ENCODE data around the gene FGFBP1. TPM values are rescaled to one million over a fixed set of nuclear protein-coding genes. Genes with fewer than 3 reads are reported as not detected.

Gene FGFBP1
- total RNA-seq, 1 donor from 2014 or later, result 0.96 TPM

GRCh38 chr4:15888515-15888914 is 50.0 kb downstream of the FGFBP1 start:
- H3K9me3 Mint-ChIP-seq, result no peaks in the 10 kb centered on the region
- no peak overlapping the region for H3K27ac Mint-ChIP-seq
- H3K4me3 Mint-ChIP-seq, result no peak overlapping the region
- H3K27me3 Mint-ChIP-seq (ENCODE audit: low read depth), result no peaks in the 10 kb centered on the region
- H3K36me3 Mint-ChIP-seq, result no peaks in the 10 kb centered on the region
- H3K4me1 Mint-ChIP-seq, result no peaks in the 10 kb centered on the region
- TF ChIP-seq, protein P1, sequence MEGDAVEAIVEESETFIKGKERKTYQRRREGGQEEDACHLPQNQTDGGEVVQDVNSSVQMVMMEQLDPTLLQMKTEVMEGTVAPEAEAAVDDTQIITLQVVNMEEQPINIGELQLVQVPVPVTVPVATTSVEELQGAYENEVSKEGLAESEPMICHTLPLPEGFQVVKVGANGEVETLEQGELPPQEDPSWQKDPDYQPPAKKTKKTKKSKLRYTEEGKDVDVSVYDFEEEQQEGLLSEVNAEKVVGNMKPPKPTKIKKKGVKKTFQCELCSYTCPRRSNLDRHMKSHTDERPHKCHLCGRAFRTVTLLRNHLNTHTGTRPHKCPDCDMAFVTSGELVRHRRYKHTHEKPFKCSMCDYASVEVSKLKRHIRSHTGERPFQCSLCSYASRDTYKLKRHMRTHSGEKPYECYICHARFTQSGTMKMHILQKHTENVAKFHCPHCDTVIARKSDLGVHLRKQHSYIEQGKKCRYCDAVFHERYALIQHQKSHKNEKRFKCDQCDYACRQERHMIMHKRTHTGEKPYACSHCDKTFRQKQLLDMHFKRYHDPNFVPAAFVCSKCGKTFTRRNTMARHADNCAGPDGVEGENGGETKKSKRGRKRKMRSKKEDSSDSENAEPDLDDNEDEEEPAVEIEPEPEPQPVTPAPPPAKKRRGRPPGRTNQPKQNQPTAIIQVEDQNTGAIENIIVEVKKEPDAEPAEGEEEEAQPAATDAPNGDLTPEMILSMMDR (IDR thresholded peaks at IDR 0.05; ENCODE audit: unreplicated experiment), result no peak
- no peak for DNase-seq (ENCODE audit: low spot score in 2 of 2, unreplicated experiment in 2 of 2)

Other genes starting within 250 kb of the FGFBP1 start
- 0.42 to 1.0 TPM (median 0.58 TPM) in 3 replicates for gene BST1, start 235.7 kb downstream of the FGFBP1 start, total RNA-seq
- gene CD38, start 160.4 kb downstream of the FGFBP1 start, total RNA-seq, result 0.20 to 0.22 TPM in 2 of 3 replicates, not detected in the other
- not detected in 3 replicates for gene FGFBP2, start 24.4 kb upstream of the FGFBP1 start, total RNA-seq
- gene PROM1, start 145.3 kb upstream of the FGFBP1 start, total RNA-seq, result 11.6 to 13.7 TPM (median 12.4 TPM) in 3 replicates

Data from mesothelial cell of epicardium (in vitro differentiated cells).